Measurements from ENCODE around the gene HDHD5.
A peak's percentile ranks its signal among the peaks of the same experiment; 100 is the strongest.

Gene HDHD5

GRCh38 chr22:17110791-17111550 lies 48.1 kb downstream of the HDHD5 start:
- in situ Hi-C loops (cut with MboI; ENCODE audit: low pct_unique_long_range_greater_than_20kb, low sequenced_read_pairs): no loop called here
- no peak for DNase-seq

GRCh38 chr22:17109976-17110375 lies 49.1 kb downstream of the HDHD5 start:
- in situ Hi-C loops (cut with MboI; ENCODE audit: low pct_unique_long_range_greater_than_20kb, low sequenced_read_pairs): loop anchor here (10.0 kb wide), 1 partner anchor 45 kb away; the partner anchor contains the start of gene HDHD5
- no peak for DNase-seq

- in situ Hi-C loops (cut with MboI; ENCODE audit: low pct_unique_long_range_greater_than_20kb, low sequenced_read_pairs): loop anchor here (10.0 kb wide), 1 partner anchor 46 kb away; the partner anchor contains the start of gene HDHD5
- no peak for DNase-seq
Measured at GRCh38 chr22:17109113-17109865, 49.8 kb downstream of the HDHD5 start.

- in situ Hi-C loops (cut with MboI; ENCODE audit: low pct_unique_long_range_greater_than_20kb, low sequenced_read_pairs): loop anchor here (10.0 kb wide), 1 partner anchor 46 kb away; the partner anchor contains the start of gene HDHD5
- no peak for DNase-seq
Measured at GRCh38 chr22:17108256-17109112, 50.6 kb downstream of the HDHD5 start.

- in situ Hi-C loops (cut with MboI; ENCODE audit: low pct_unique_long_range_greater_than_20kb, low sequenced_read_pairs): loop anchor here (10.0 kb wide), 1 partner anchor 47 kb away; the partner anchor contains the start of gene HDHD5
- no peak for DNase-seq
Measured at GRCh38 chr22:17107547-17107810, 51.6 kb downstream of the HDHD5 start.

GRCh38 chr22:17106785-17107546 lies 52.1 kb downstream of the HDHD5 start:
- in situ Hi-C loops (cut with MboI; ENCODE audit: low pct_unique_long_range_greater_than_20kb, low sequenced_read_pairs): loop anchor here (10.0 kb wide), 1 partner anchor 48 kb away; the partner anchor contains the start of gene HDHD5
- DNase-seq: peak; percentile 56

- DNase-seq: no peak
- in situ Hi-C loops (cut with MboI; ENCODE audit: low pct_unique_long_range_greater_than_20kb, low sequenced_read_pairs): loop anchor here (10.0 kb wide), 1 partner anchor 49 kb away; the partner anchor contains the start of gene HDHD5
Measured at GRCh38 chr22:17106161-17106784, 52.8 kb downstream of the HDHD5 start.

- in situ Hi-C loops (cut with MboI; ENCODE audit: low pct_unique_long_range_greater_than_20kb, low sequenced_read_pairs): loop anchor here (10.0 kb wide), 1 partner anchor 49 kb away; the partner anchor contains the start of gene HDHD5
- DNase-seq: no peak
Measured at GRCh38 chr22:17105143-17106129, 53.6 kb downstream of the HDHD5 start.

GRCh38 chr22:17104336-17104935 lies 54.6 kb downstream of the HDHD5 start:
- in situ Hi-C loops (cut with MboI; ENCODE audit: low pct_unique_long_range_greater_than_20kb, low sequenced_read_pairs): loop anchor here (10.0 kb wide), 1 partner anchor 50 kb away; the partner anchor contains the start of gene HDHD5
- DNase-seq: no peak

GRCh38 chr22:17103351-17103750 lies 55.7 kb downstream of the HDHD5 start:
- DNase-seq: no peak
- in situ Hi-C loops (cut with MboI; ENCODE audit: low pct_unique_long_range_greater_than_20kb, low sequenced_read_pairs): loop anchor here (10.0 kb wide), 1 partner anchor 51 kb away; the partner anchor contains the start of gene HDHD5

GRCh38 chr22:17102297-17102667 lies 56.8 kb downstream of the HDHD5 start:
- peak; percentile 75 for DNase-seq
- in situ Hi-C loops (cut with MboI; ENCODE audit: low pct_unique_long_range_greater_than_20kb, low sequenced_read_pairs): loop anchor here (10.0 kb wide), 1 partner anchor 53 kb away; the partner anchor contains the start of gene HDHD5

GRCh38 chr22:17101475-17102296 lies 57.4 kb downstream of the HDHD5 start:
- in situ Hi-C loops (cut with MboI; ENCODE audit: low pct_unique_long_range_greater_than_20kb, low sequenced_read_pairs): loop anchor here (10.0 kb wide), 1 partner anchor 53 kb away; the partner anchor contains the start of gene HDHD5

GRCh38 chr22:17100621-17101020 lies 58.5 kb downstream of the HDHD5 start:
- DNase-seq: no peak
- in situ Hi-C loops (cut with MboI; ENCODE audit: low pct_unique_long_range_greater_than_20kb, low sequenced_read_pairs): loop anchor here (10.0 kb wide), 1 partner anchor 54 kb away; the partner anchor contains the start of gene HDHD5

More at GRCh38 chr22:17101475-17102296, 57.4 kb downstream of the HDHD5 start:
- DNase-seq: no peak

GRCh38 chr22:17098379-17098819 lies 60.7 kb downstream of the HDHD5 start:
- in situ Hi-C loops (cut with MboI; ENCODE audit: low pct_unique_long_range_greater_than_20kb, low sequenced_read_pairs): no loop called here
- DNase-seq: peak; percentile 94

GRCh38 chr22:17097701-17098100 lies 61.4 kb downstream of the HDHD5 start:
- DNase-seq: no peak
- in situ Hi-C loops (cut with MboI; ENCODE audit: low pct_unique_long_range_greater_than_20kb, low sequenced_read_pairs): no loop called here
